ENCODE data around the gene TBCK. TPM values are rescaled to one million over a fixed set of nuclear protein-coding genes. Genes with fewer than 3 reads are reported as not detected.

TBCK gene
- 10 to 100 TPM; 19.4 to 21.6 TPM for total RNA-seq

GRCh38 chr4:106315968-106316772 lies at the start of gene TBCK, which contains the start of gene AIMP1:
TSS of gene TBCK (minus strand) at chr4:106316209. CDS start at chr4:106308960, 7,249 bp downstream.
TSS of gene AIMP1 (plus strand) at chr4:106316550. CDS start at chr4:106325010, 8,460 bp downstream.
- H3K4me1 Mint-ChIP-seq (ENCODE audit: low read depth) = peaks cover 45% of the 10 kb centered on the region
- peak; percentile 90 for DNase-seq
- CTCF ChIA-PET = no interaction called here
- H3K27me3 Mint-ChIP-seq (ENCODE audit: low read depth) = no peaks in the 10 kb centered on the region
- intact Hi-C loops (cut with micrococcal nuclease) = loop anchor here (1.0 to 10.0 kb wide), 8 partner anchors 186 to 1669 kb away; partner anchors contain the start of genes GSTCD, HADH, INTS12 and PAPSS1
- peaks cover 19% of the 10 kb centered on the region for H3K36me3 Mint-ChIP-seq (ENCODE audit: low read depth)
- H3K9me3 Mint-ChIP-seq = peaks cover 4% of the 10 kb centered on the region
- no peak within 1 kb of the TSS for H3K27ac Mint-ChIP-seq
- H3K4me3 Mint-ChIP-seq = no peak within 1 kb of the TSS

DNA sequence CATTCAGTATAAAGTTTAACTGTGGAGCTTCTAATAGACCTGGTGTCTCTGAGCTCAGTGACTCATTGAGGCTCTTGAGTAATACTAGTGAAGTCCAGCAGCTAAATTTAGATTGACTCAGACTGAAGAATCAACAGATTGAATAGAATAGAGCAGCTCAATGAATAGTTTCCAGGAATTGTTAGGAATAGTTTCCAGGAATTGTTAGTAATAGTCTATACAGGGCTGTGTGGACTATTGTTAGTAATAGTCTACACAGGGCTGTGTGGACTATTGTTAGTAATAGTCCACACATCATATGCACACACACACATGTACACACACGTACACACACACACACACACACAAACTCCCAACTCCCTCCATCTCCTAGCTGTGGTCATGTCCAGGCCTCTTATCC lies 49.6 kb upstream of the TBCK start:
- Mint-ChIP-seq H3K27me3 (ENCODE audit: low read depth) (peaks cover 13% of the 10 kb centered on the region), H3K9me3 (no peaks in the 10 kb centered on the region), H3K4me3 (no peak overlapping the region), H3K36me3 (ENCODE audit: low read depth) (no peaks in the 10 kb centered on the region), H3K4me1 (ENCODE audit: low read depth) (no peaks in the 10 kb centered on the region), H3K27ac (no peak overlapping the region)
- DNase-seq = no peak
- CTCF ChIA-PET = no interaction called here
- intact Hi-C loops (cut with micrococcal nuclease) = no loop called here

- intact Hi-C loops (cut with micrococcal nuclease) = no loop called here
- H3K27ac Mint-ChIP-seq = no peak overlapping the region
- DNase-seq = no peak
- peaks cover 4% of the 10 kb centered on the region for H3K27me3 Mint-ChIP-seq (ENCODE audit: low read depth)
- no peaks in the 10 kb centered on the region for H3K36me3 Mint-ChIP-seq (ENCODE audit: low read depth)
- CTCF ChIA-PET = no interaction called here
- no peaks in the 10 kb centered on the region for H3K9me3 Mint-ChIP-seq
- no peaks in the 10 kb centered on the region for H3K4me1 Mint-ChIP-seq (ENCODE audit: low read depth)
- no peak overlapping the region for H3K4me3 Mint-ChIP-seq
Observed at GRCh38 chr4:106364282-106364681, 48.3 kb upstream of the TBCK start.

DNA sequence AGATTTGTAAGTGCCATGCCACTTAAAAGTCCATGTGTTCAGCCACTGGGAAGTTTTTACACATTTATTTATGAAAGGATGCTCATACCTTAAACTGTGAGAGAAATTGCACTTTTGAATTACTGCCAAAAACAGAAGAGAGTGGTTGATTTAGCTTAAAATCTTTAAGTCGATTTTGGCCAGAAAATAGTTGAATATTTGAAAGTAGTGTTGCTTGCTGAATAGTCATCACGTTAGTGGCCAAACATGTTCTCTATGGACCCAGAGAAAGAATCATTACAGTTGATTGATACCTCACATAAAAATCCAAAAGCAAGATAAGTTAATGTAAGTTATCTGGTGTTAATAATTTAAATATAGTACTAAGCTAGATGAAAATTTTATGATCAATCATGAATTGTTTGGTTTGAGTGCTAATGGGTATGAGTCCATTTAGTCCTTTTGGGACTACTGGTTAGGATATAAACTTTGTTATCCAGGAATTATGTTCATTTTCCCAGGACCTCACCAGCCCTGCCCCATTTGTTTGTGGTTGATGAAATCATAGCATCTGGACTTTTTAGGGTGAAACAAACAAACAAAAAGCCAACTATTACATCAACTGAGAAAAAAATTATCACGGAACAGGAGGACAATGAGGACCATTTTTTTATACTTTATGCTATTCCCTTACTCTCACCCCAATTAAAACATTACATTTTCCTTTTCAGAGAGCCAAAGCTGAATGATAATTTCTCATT lies 46.2 kb upstream of the TBCK start:
- Mint-ChIP-seq H3K27me3 (ENCODE audit: low read depth) (no peaks in the 10 kb centered on the region), H3K36me3 (ENCODE audit: low read depth) (no peaks in the 10 kb centered on the region), H3K4me1 (ENCODE audit: low read depth) (peaks cover 2% of the 10 kb centered on the region), H3K27ac (no peak overlapping the region), H3K9me3 (no peaks in the 10 kb centered on the region), H3K4me3 (no peak overlapping the region)
- no peak for DNase-seq
- CTCF ChIA-PET = no interaction called here
- intact Hi-C loops (cut with micrococcal nuclease) = no loop called here

DNA sequence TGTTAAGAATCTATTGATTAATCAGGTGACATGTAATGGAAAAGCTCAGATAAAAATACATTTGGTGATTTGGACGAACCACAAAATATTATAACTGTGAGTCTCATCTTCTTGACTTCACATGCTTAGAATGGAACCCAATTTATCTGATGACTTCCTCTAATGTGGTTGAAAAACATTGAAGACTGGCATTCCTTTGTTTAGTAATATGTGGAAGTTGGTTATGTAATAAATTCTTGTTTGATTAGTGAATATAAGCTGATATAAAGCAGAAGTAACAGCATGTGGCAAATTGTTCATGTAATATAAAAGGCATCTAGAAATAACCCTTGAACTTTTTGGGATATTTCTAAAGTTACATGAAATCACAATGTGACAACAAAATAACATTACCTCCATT lies 42.9 kb upstream of the TBCK start:
- intact Hi-C loops (cut with micrococcal nuclease) = no loop called here
- Mint-ChIP-seq H3K27me3 (ENCODE audit: low read depth) (no peaks in the 10 kb centered on the region), H3K36me3 (ENCODE audit: low read depth) (no peaks in the 10 kb centered on the region), H3K4me1 (ENCODE audit: low read depth) (peaks cover 2% of the 10 kb centered on the region), H3K9me3 (no peaks in the 10 kb centered on the region), H3K27ac (no peak overlapping the region), H3K4me3 (no peak overlapping the region)
- DNase-seq = no peak
- CTCF ChIA-PET = no interaction called here

- intact Hi-C loops (cut with micrococcal nuclease) = no loop called here
- Mint-ChIP-seq H3K36me3 (ENCODE audit: low read depth) (peaks cover 2% of the 10 kb centered on the region), H3K4me1 (ENCODE audit: low read depth) (peaks cover 2% of the 10 kb centered on the region), H3K27ac (no peak overlapping the region), H3K9me3 (no peaks in the 10 kb centered on the region), H3K27me3 (ENCODE audit: low read depth) (no peaks in the 10 kb centered on the region), H3K4me3 (no peak overlapping the region)
- CTCF ChIA-PET = no interaction called here
- DNase-seq = no peak
Observed at GRCh38 chr4:106355193-106355592, 39.2 kb upstream of the TBCK start.

DNA sequence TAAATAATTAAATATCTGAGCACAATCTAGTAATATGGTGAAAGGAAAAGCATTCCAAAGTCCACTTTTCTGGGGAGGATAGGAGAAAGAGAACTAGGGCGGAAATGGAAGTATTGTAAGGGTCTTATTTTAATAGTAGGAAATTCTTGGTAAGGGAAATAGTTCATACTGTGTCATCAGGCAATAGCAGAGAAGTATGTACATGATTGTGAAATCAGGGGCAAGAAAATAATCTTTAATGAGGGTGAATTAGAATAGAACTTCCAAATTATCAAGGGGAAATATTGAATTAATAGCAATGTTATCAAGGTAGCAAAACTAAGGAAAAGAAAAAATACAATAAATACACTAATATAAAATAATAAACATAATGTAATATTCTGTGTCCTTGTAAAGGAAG lies 37.8 kb upstream of the TBCK start:
- Mint-ChIP-seq H3K4me1 (ENCODE audit: low read depth) (peaks cover 2% of the 10 kb centered on the region), H3K4me3 (no peak overlapping the region), H3K9me3 (no peaks in the 10 kb centered on the region), H3K27ac (no peak overlapping the region), H3K36me3 (ENCODE audit: low read depth) (peaks cover 2% of the 10 kb centered on the region), H3K27me3 (ENCODE audit: low read depth) (no peaks in the 10 kb centered on the region)
- intact Hi-C loops (cut with micrococcal nuclease) = no loop called here
- no peak for DNase-seq
- CTCF ChIA-PET = interaction anchor here (0.6 kb wide), 1 partner anchor 410 kb away, joined by 3 read pairs; no protein-coding TSS in a partner anchor

DNA sequence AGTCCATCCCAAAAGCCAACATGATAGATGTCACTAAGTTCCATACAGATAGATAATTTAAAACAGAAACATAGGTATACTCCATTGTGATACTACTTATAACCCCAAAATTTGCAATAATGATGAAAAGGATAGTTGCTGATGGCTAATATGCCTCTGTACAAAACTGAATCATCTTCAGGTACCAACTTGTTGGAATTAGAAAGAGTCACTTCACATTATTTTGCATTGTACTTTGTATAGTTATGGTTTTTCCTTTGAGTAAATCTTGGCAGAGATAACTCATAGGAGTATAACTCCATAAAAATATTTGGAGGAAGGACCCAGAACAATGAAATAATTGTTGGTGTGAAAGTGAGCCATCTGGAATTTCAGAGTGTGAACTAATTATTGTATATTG lies 35.0 kb upstream of the TBCK start:
- Mint-ChIP-seq H3K27ac (no peak overlapping the region), H3K36me3 (ENCODE audit: low read depth) (peaks cover 11% of the 10 kb centered on the region), H3K27me3 (ENCODE audit: low read depth) (no peaks in the 10 kb centered on the region), H3K4me1 (ENCODE audit: low read depth) (no peaks in the 10 kb centered on the region), H3K9me3 (no peaks in the 10 kb centered on the region), H3K4me3 (no peak overlapping the region)
- intact Hi-C loops (cut with micrococcal nuclease) = no loop called here
- DNase-seq = no peak
- CTCF ChIA-PET = no interaction called here

GRCh38 chr4:106347167-106347566 lies 31.2 kb upstream of the TBCK start:
- Mint-ChIP-seq H3K4me3 (no peak overlapping the region), H3K9me3 (no peaks in the 10 kb centered on the region), H3K27ac (no peak overlapping the region), H3K4me1 (ENCODE audit: low read depth) (peaks cover 7% of the 10 kb centered on the region), H3K36me3 (ENCODE audit: low read depth) (peaks cover 27% of the 10 kb centered on the region), H3K27me3 (ENCODE audit: low read depth) (no peaks in the 10 kb centered on the region)
- intact Hi-C loops (cut with micrococcal nuclease) = no loop called here
- CTCF ChIA-PET = interaction anchor here (1.2 kb wide), 1 partner anchor 20 kb away, joined by 4 read pairs; no protein-coding TSS in a partner anchor
- DNase-seq = no peak

DNA sequence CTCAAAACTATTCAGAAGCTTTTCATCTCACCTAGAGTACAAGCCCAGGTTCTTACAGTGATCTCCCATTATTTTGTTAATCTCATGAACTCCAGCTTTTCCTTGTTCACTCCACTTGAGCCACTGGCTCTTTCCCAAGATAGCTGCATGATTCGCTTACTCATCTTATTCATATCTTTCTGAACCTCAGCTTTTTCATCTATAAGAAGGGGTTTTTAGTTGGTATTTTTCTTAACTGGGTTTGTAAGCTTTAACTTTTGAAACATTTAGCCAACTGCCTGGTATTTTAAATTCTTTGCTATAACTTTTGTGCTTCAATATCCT lies 28.6 kb upstream of the TBCK start:
- Mint-ChIP-seq H3K27ac (no peak overlapping the region), H3K9me3 (no peaks in the 10 kb centered on the region), H3K27me3 (ENCODE audit: low read depth) (no peaks in the 10 kb centered on the region), H3K4me3 (no peak overlapping the region), H3K4me1 (ENCODE audit: low read depth) (peaks cover 31% of the 10 kb centered on the region), H3K36me3 (ENCODE audit: low read depth) (peaks cover 46% of the 10 kb centered on the region)
- intact Hi-C loops (cut with micrococcal nuclease) = no loop called here
- CTCF ChIA-PET = no interaction called here
- DNase-seq = no peak

GRCh38 chr4:106343865-106344646 lies 28.0 kb upstream of the TBCK start:
- Mint-ChIP-seq H3K36me3 (ENCODE audit: low read depth) (peaks cover 52% of the 10 kb centered on the region), H3K27me3 (ENCODE audit: low read depth) (no peaks in the 10 kb centered on the region)
- CTCF ChIA-PET = no interaction called here

DNA sequence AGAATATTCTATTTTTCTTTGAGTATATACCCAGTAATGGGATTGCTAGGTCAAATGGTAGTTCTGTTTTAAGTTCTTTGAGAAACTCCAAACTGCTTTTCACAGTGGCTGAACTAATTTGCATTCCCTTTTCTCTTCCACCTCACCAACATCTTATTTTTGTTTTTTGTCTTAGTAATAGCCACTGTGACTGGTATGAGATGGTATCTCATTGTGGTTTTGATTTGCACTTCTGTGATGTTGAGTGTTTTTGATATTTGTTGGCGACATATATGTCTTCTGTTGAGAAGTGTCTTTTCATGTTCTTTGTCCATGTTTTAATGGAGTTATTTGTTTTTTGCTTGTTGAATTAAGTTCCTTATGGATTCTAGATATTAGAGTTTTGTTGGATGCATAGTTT lies 24.8 kb upstream of the TBCK start:
- H3K4me3 Mint-ChIP-seq = no peak overlapping the region

More at GRCh38 chr4:106343865-106344646, 28.0 kb upstream of the TBCK start:
- intact Hi-C loops (cut with micrococcal nuclease) = no loop called here
- Mint-ChIP-seq H3K4me3 (no peak overlapping the region), H3K27ac (no peak overlapping the region), H3K4me1 (ENCODE audit: low read depth) (peaks cover 36% of the 10 kb centered on the region), H3K9me3 (peaks cover under 1% of the 10 kb centered on the region)
- no peak for DNase-seq

More for the DNA sequence above, 24.8 kb upstream of the TBCK start:
- Mint-ChIP-seq H3K4me1 (ENCODE audit: low read depth) (peaks cover 45% of the 10 kb centered on the region), H3K27me3 (ENCODE audit: low read depth) (no peaks in the 10 kb centered on the region), H3K27ac (no peak overlapping the region), H3K9me3 (peaks cover 12% of the 10 kb centered on the region), H3K36me3 (ENCODE audit: low read depth) (peaks cover 70% of the 10 kb centered on the region)
- CTCF ChIA-PET = no interaction called here
- no peak for DNase-seq
- intact Hi-C loops (cut with micrococcal nuclease) = loop anchor here (2.0 kb wide), 1 partner anchor 14 kb away; no protein-coding TSS in a partner anchor

Data from activated naive CD4-positive, alpha-beta T cell treated with anti-CD3 and anti-CD28 coated beads for 36 hours (primary cell).